IMR-90 (cell line): ENCODE measurements around the gene PYDC1. TPM values are rescaled to one million over a fixed set of nuclear protein-coding genes. Genes with fewer than 3 reads are reported as not detected.
A peak's percentile ranks its signal among the peaks of the same experiment; 100 is the strongest.

Experiments
- BHLHE40 ChIP-seq: fragments of 150-350 bp; IDR thresholded peaks from 2 replicates; pipeline ENCODE4 v1.6.1; 2016; ENCODE audit warnings: mild to moderate bottlenecking, low read depth, low read length
- CTCF ChIP-seq: conservative IDR thresholded peaks from 2 replicates; pipeline ENCODE4 v1.5.1; 2012; ENCODE audit warnings: mild to moderate bottlenecking, low read depth, low read length, improper control_type of control experiment
- RFX5 ChIP-seq: IDR thresholded peaks from 2 replicates; pipeline ENCODE4 v1.8.0; 2012; ENCODE audit warnings: low read depth, mild to moderate bottlenecking, low read length, moderate library complexity
- USF2 ChIP-seq: fragments of 150-350 bp; IDR thresholded peaks from 2 replicates; pipeline ENCODE4 v1.6.1; 2017; ENCODE audit warnings: mild to moderate bottlenecking, antibody characterized with exemption, low read length, low read depth
- polyA plus RNA-seq, 3 experiments: library from polyadenylated mRNA; depleted of rRNA; stranded (reverse); fragments of >200 nt; gene quantifications; 2 replicates each; pipeline ENCODE4 v1.2.3, GENCODE V29; 2012; ENCODE audit warnings: low replicate concordance in 1 of 3
- total RNA-seq: library from RNA; depleted of rRNA; stranded (reverse); fragments of >200 nt; gene quantifications from 2 replicates; pipeline ENCODE4 v1.2.3, GENCODE V29; 2012

The PYDC1 gene
- total and polyA plus RNA-seq, 2 of the 4 experiments (the other 2 are of a cell fraction), result not detected

- TF ChIP-seq CTCF (no peak), RFX5 (no peak), USF2 (0 out of 2 replicates have a peak, but pooled peaks have one; percentile 25), BHLHE40 (peak; percentile 99)
These were observed 37.0 kb downstream of the PYDC1 start, which contains the start of gene FUS (continued) for GRCh38 chr16:31179747-31180459.
